Umbilical cord (tissue), 2 donors: ENCODE data around the gene ACIN1. TPM values are rescaled to one million over a fixed set of nuclear protein-coding genes. Genes with fewer than 3 reads are reported as not detected.
"Not testable (repeated sequence)": the region's sequence is repeated elsewhere in the genome, so short reads cannot be mapped to it uniquely, and the experiment has no call there.

ENCODE experiments used
- DNase-seq: peaks from one replicate; pipeline ENCODE4 v3.0.0-alpha.2; 2015; ENCODE audit warnings: low spot score
- total RNA-seq: library from RNA; depleted of rRNA; stranded (reverse); fragments of >200 nt; gene quantifications from one replicate; pipeline ENCODE4 v1.2.3, GENCODE V29; 2014; ENCODE audit warnings: low replicate concordance; ENCODE audit not compliant: insufficient read depth

Gene ACIN1
- total RNA-seq, 1 donor from 2014 or later: 52.5 TPM

GRCh38 chr14:23015618-23016017 is 79.3 kb downstream of the ACIN1 start:
- no peak for DNase-seq

GRCh38 chr14:23013749-23014054 is 81.2 kb downstream of the ACIN1 start:
- DNase-seq: not testable (repeated sequence)

GRCh38 chr14:23013054-23013748 is 81.7 kb downstream of the ACIN1 start:
- no peak for DNase-seq

- DNase-seq: peak; percentile 87
These were observed 84.8 kb downstream of the ACIN1 start, which contains the start of gene C14orf93 for GRCh38 chr14:23009939-23010726. Gene C14orf93, minus strand, starts transcription at chr14:23010143. Its CDS starts 11,120 bp downstream, at chr14:22999023.

GRCh38 chr14:23009483-23009938 is 85.4 kb downstream of the ACIN1 start:
- no peak for DNase-seq

- no peak for DNase-seq
These were observed 86.1 kb downstream of the ACIN1 start for GRCh38 chr14:23008831-23009230.

Other genes starting within 250 kb of the ACIN1 start
- 22.9 TPM for gene LRP10, start 223.4 kb downstream of the ACIN1 start, total RNA-seq
- gene REM2, start 211.9 kb downstream of the ACIN1 start, total RNA-seq: not detected
- gene RBM23, start 176.0 kb downstream of the ACIN1 start, total RNA-seq: 56.8 TPM
- gene PRMT5, start 165.8 kb downstream of the ACIN1 start, total RNA-seq: 86.9 TPM
- 27.0 TPM for gene HAUS4, start 138.0 kb downstream of the ACIN1 start, total RNA-seq
- gene AJUBA, start 112.6 kb downstream of the ACIN1 start, total RNA-seq: 69.1 TPM
- 12.3 TPM for gene C14orf93, start 85.0 kb downstream of the ACIN1 start, total RNA-seq
- 100 TPM for gene PSMB5, start 60.2 kb downstream of the ACIN1 start, total RNA-seq
- gene PSMB11, start 52.9 kb downstream of the ACIN1 start, total RNA-seq: 2.2 TPM
- gene CDH24, start 37.6 kb downstream of the ACIN1 start, total RNA-seq: 5.3 TPM
- gene C14orf119, start 369 bp upstream of the ACIN1 start, total RNA-seq: 15.4 TPM
- 0.72 TPM for gene CIROP, start 9.9 kb upstream of the ACIN1 start, total RNA-seq
- 6.0 TPM for gene CEBPE, start 24.1 kb upstream of the ACIN1 start, total RNA-seq
- gene SLC7A8, start 88.5 kb upstream of the ACIN1 start, total RNA-seq: 25.0 TPM
- gene RNF212B, start 142.8 kb upstream of the ACIN1 start, total RNA-seq: not detected
- gene HOMEZ, start 191.0 kb upstream of the ACIN1 start, total RNA-seq: 12.3 TPM
- 4.1 TPM for gene PPP1R3E, start 207.7 kb upstream of the ACIN1 start, total RNA-seq
- gene BCL2L2, start 211.7 kb upstream of the ACIN1 start, total RNA-seq: 20.0 TPM
- gene PABPN1, start 226.3 kb upstream of the ACIN1 start, total RNA-seq: 24.1 TPM